ENCODE measurements around the gene INSRR. TPM values are rescaled to one million over a fixed set of nuclear protein-coding genes. Genes with fewer than 3 reads are reported as not detected.

Gene INSRR
- total RNA-seq, 1 experiment from 2014 or later: not detected

DNA sequence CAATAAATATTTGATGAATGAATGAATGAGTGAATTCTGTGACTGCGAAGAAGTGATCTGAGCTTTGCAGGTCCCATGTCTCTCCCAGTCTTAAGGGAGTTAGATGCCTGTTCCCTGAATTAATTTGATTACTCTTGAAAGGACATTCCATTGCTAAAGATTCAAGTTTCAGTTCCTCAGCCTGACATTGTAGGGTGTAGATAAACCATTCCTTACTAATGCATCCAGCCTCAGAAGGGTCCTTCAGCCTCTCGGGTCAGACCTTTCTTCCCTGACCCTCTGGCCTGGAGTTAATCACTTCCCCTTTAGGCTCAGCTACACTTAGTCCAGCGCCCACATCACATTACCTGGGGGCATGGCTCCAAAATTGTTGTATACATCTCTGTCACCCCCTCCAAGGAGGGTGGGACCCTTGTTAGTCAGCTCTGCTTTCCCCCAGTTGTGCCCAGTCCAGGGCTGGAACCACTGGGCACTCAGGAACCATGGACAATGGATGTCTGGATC is 2.6 kb downstream of the INSRR start:
- ChIA-PET POLR2A (interaction anchor here (0.6 kb wide), 1 partner anchor 55 kb away, joined by 3 read pairs; no protein-coding TSS in a partner anchor), CTCF (interaction anchor here (0.5 to 0.6 kb wide), 2 partner anchors 18 to 93 kb away, joined by 3 to 4 read pairs; no protein-coding TSS in a partner anchor)
- H3K27me3 ChIP-seq (ENCODE audit: control insufficient read depth, insufficient read depth, low read length): no peaks in the 10 kb centered on the region; the same call in 1 of the 2 replicates

DNA sequence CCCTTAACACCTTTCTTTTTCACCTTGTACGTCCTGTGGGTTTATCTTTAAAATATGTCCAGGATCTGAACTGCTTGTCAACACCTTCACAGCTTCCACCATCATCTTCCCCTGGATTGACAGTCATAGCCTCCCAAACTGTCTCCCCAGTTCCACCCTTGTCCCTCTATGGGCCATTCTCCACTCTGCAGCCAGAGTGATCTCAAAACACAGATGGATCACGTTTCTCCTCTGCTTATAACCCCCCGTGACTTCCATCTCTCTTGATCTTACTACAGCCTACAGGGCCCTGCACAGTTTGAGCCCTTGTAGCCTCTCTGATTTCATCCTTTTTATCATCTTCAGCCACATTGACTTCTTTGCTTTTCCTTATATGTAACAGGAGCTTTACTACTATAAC is 4.3 kb downstream of the INSRR start:
- no peak overlapping the region for H3K4me3 ChIP-seq (ENCODE audit: low read depth in 2 of 2, low read length in 2 of 2)
- no peak overlapping the region for H3K27ac ChIP-seq (ENCODE audit: low read length)
- H3K4me1 ChIP-seq (ENCODE audit: control insufficient read depth, insufficient read depth, low read length): peaks cover 8% of the 10 kb centered on the region; the same call in 1 of the 2 replicates
- intact Hi-C loops (cut with micrococcal nuclease; ENCODE audit: unreplicated experiment): loop anchor here (10.0 kb wide), 1 partner anchor 70 kb away; the partner anchor contains the start of gene LRRC71
- H3K9me3 ChIP-seq (ENCODE audit: control insufficient read depth, insufficient read depth, low read depth, low read length): no peaks in the 10 kb centered on the region
- DNase-seq (ENCODE audit: low read depth, low spot score) (no peak), ATAC-seq (no peak)
- BruUV-seq (replicated peaks): no TSS peak
- in situ Hi-C loops (cut with HindIII; ENCODE audit: low pct_unique_long_range_greater_than_20kb, low sequenced_read_pairs): no loop called here
- ChIA-PET POLR2A (no interaction called here), CTCF (no interaction called here)
- no peak for TF ChIP-seq TCF7L2 (IDR thresholded peaks at IDR 0.05; ENCODE audit: low read depth, low read length)
- no peak for TF ChIP-seq POLR2AphosphoS5 (IDR thresholded peaks at IDR 0.05; ENCODE audit: low read depth, low read length)
- TF ChIP-seq REST (IDR thresholded peaks at IDR 0.05; ENCODE audit: insufficient read depth in 1 of 2, low read depth in 2 of 2, low read length in 1 of 2): no peak
- TF ChIP-seq, protein P1, sequence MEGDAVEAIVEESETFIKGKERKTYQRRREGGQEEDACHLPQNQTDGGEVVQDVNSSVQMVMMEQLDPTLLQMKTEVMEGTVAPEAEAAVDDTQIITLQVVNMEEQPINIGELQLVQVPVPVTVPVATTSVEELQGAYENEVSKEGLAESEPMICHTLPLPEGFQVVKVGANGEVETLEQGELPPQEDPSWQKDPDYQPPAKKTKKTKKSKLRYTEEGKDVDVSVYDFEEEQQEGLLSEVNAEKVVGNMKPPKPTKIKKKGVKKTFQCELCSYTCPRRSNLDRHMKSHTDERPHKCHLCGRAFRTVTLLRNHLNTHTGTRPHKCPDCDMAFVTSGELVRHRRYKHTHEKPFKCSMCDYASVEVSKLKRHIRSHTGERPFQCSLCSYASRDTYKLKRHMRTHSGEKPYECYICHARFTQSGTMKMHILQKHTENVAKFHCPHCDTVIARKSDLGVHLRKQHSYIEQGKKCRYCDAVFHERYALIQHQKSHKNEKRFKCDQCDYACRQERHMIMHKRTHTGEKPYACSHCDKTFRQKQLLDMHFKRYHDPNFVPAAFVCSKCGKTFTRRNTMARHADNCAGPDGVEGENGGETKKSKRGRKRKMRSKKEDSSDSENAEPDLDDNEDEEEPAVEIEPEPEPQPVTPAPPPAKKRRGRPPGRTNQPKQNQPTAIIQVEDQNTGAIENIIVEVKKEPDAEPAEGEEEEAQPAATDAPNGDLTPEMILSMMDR (IDR thresholded peaks at IDR 0.05): no peak
- TF ChIP-seq SIN3A (IDR thresholded peaks at IDR 0.05; ENCODE audit: borderline replicate concordance, insufficient read depth, low read depth, low read length): no peak
- no peaks in the 10 kb centered on the region for H3K36me3 ChIP-seq (ENCODE audit: control insufficient read depth, insufficient read depth, low read length)
- no peaks in the 10 kb centered on the region for H3K27me3 ChIP-seq (ENCODE audit: control insufficient read depth, insufficient read depth, low read length)

More for the DNA sequence above, 2.6 kb downstream of the INSRR start:
- ATAC-seq: no peak
- no peaks in the 10 kb centered on the region for H3K9me3 ChIP-seq (ENCODE audit: control insufficient read depth, insufficient read depth, low read depth, low read length)
- in situ Hi-C loops (cut with HindIII; ENCODE audit: low pct_unique_long_range_greater_than_20kb, low sequenced_read_pairs): no loop called here
- no peaks in the 10 kb centered on the region for H3K36me3 ChIP-seq (ENCODE audit: control insufficient read depth, insufficient read depth, low read length)
- H3K27ac ChIP-seq (ENCODE audit: low read length): no peak overlapping the region
- BruUV-seq (replicated peaks): no TSS peak
- TF ChIP-seq TCF7L2 (IDR thresholded peaks at IDR 0.05; ENCODE audit: low read depth, low read length) (no peak), POLR2AphosphoS5 (IDR thresholded peaks at IDR 0.05; ENCODE audit: low read depth, low read length) (no peak), REST (IDR thresholded peaks at IDR 0.05; ENCODE audit: insufficient read depth in 1 of 2, low read depth in 2 of 2, low read length in 1 of 2) (no peak), SIN3A (IDR thresholded peaks at IDR 0.05; ENCODE audit: borderline replicate concordance, insufficient read depth, low read depth, low read length) (no peak)
- TF ChIP-seq, protein P1 (IDR thresholded peaks at IDR 0.05): no peak
- H3K4me1 ChIP-seq (ENCODE audit: control insufficient read depth, insufficient read depth, low read length): peaks cover 13% of the 10 kb centered on the region
- no peak overlapping the region for H3K4me3 ChIP-seq (ENCODE audit: low read depth in 2 of 2, low read length in 2 of 2)
- intact Hi-C loops (cut with micrococcal nuclease; ENCODE audit: unreplicated experiment): loop anchor here (10.0 kb wide), 1 partner anchor 68 kb away; the partner anchor contains the start of gene LRRC71
- DNase-seq (ENCODE audit: low read depth, low spot score): no peak
